WTC11 (cell line): ENCODE results near the gene DYRK1A.

Experiments used
- CBFB ChIP-seq: sonication (generic); formaldehyde crosslinking; IDR thresholded peaks from 2 replicates; pipeline ENCODE4 v1.8.1; 2022; ENCODE audit warnings: mild to moderate bottlenecking, low read depth, missing genetic modification reagents
- CREB1 ChIP-seq: sonication (generic); formaldehyde crosslinking; IDR thresholded peaks from 2 replicates; pipeline ENCODE4 v1.8.0; 2023; ENCODE audit warnings: mild to moderate bottlenecking, missing genetic modification reagents
- CREM ChIP-seq: sonication (generic); formaldehyde crosslinking; IDR thresholded peaks from 2 replicates; pipeline ENCODE4 v1.8.1; 2022; ENCODE audit warnings: mild to moderate bottlenecking, missing genetic modification reagents, moderate library complexity
- CTCF ChIP-seq: fragments of 200-600 bp; IDR thresholded peaks from 2 replicates; pipeline ENCODE4 v1.8.0; 2022; ENCODE audit warnings: antibody characterized with exemption
- EMX1 ChIP-seq: fragments of 250-450 bp; sonication (Bioruptor Pico); IDR thresholded peaks from 2 replicates; pipeline ENCODE4 v1.8.0; 2021; ENCODE audit warnings: mild to moderate bottlenecking
- TEAD1 ChIP-seq: sonication (generic); formaldehyde crosslinking; IDR thresholded peaks from 2 replicates; pipeline ENCODE4 v1.8.0; 2022; ENCODE audit warnings: mild to moderate bottlenecking, missing genetic modification reagents
- TEAD4 ChIP-seq: sonication (generic); formaldehyde crosslinking; IDR thresholded peaks from 2 replicates; pipeline ENCODE4 v1.8.0; 2022; ENCODE audit warnings: mild to moderate bottlenecking, missing genetic modification reagents
- TF ChIP-seq, protein P1 (sequence below): sonication (generic); formaldehyde crosslinking; IDR thresholded peaks from 2 replicates; pipeline ENCODE4 v1.8.1; 2023; ENCODE audit warnings: mild to moderate bottlenecking, missing genetic modification reagents, moderate library complexity

- TF ChIP-seq CTCF (no peak), CREB1 (CRISPR knock-in tag) (no peak), CBFB (CRISPR knock-in tag) (no peak), EMX1 (no peak), CREM (no peak), TEAD1 (CRISPR knock-in tag) (no peak), TEAD4 (CRISPR knock-in tag) (no peak)
- TF ChIP-seq, protein P1, sequence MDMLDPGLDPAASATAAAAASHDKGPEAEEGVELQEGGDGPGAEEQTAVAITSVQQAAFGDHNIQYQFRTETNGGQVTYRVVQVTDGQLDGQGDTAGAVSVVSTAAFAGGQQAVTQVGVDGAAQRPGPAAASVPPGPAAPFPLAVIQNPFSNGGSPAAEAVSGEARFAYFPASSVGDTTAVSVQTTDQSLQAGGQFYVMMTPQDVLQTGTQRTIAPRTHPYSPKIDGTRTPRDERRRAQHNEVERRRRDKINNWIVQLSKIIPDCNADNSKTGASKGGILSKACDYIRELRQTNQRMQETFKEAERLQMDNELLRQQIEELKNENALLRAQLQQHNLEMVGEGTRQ (CRISPR knock-in tag), result no peak
These were observed 92.2 kb downstream of the DYRK1A start for GRCh38 chr21:37458669-37459276.
